NCI-H2029 treated with DMSO at 0.1 percent for 48 hours (cell line): ENCODE results near the gene KCNJ18.
"Not testable (repeated sequence)": the region's sequence is repeated elsewhere in the genome, so short reads cannot be mapped to it uniquely, and the experiment has no call there.

Source experiments
- DNase-seq: peaks from one replicate; lab custom pipeline; 2025; lab: John Stamatoyannopoulos, UW

Gene KCNJ18

GRCh38 chr17:21703891-21704872 lies 11.9 kb downstream of the KCNJ18 start:
- DNase-seq: not testable (repeated sequence)

- no peak for DNase-seq
Measured at GRCh38 chr17:21705021-21705601, 12.8 kb downstream of the KCNJ18 start.

- DNase-seq: not testable (repeated sequence)
Measured at GRCh38 chr17:21705746-21706145, 13.4 kb downstream of the KCNJ18 start.

- not testable (repeated sequence) for DNase-seq
Measured at GRCh38 chr17:21706546-21706945, 14.2 kb downstream of the KCNJ18 start.

- DNase-seq: not testable (repeated sequence)
Measured at GRCh38 chr17:21707131-21707530, 14.8 kb downstream of the KCNJ18 start.

- not testable (repeated sequence) for DNase-seq
Measured at GRCh38 chr17:21707711-21708611, 15.6 kb downstream of the KCNJ18 start.

GRCh38 chr17:21708612-21709535 lies 16.6 kb downstream of the KCNJ18 start:
- not testable (repeated sequence) for DNase-seq

- DNase-seq: not testable (repeated sequence)
Measured at GRCh38 chr17:21709994-21710393, 17.7 kb downstream of the KCNJ18 start.

- not testable (repeated sequence) for DNase-seq
Measured at GRCh38 chr17:21710486-21710885, 18.2 kb downstream of the KCNJ18 start.

- no peak for DNase-seq
Measured at GRCh38 chr17:21711182-21711581, 18.9 kb downstream of the KCNJ18 start.

- DNase-seq: not testable (repeated sequence)
Measured at GRCh38 chr17:21713020-21713419, 20.7 kb downstream of the KCNJ18 start.

- not testable (repeated sequence) for DNase-seq
Measured at GRCh38 chr17:21713631-21714030, 21.3 kb downstream of the KCNJ18 start.

- DNase-seq: not testable (repeated sequence)
Measured at GRCh38 chr17:21714676-21715075, 22.4 kb downstream of the KCNJ18 start.

GRCh38 chr17:21715877-21716276 lies 23.6 kb downstream of the KCNJ18 start:
- not testable (repeated sequence) for DNase-seq

- not testable (repeated sequence) for DNase-seq
Measured at GRCh38 chr17:21718971-21719370, 26.6 kb downstream of the KCNJ18 start.

- not testable (repeated sequence) for DNase-seq
Measured at GRCh38 chr17:21719511-21720226, 27.3 kb downstream of the KCNJ18 start.

- DNase-seq: not testable (repeated sequence)
Measured at GRCh38 chr17:21720566-21720965, 28.2 kb downstream of the KCNJ18 start.

GRCh38 chr17:21722268-21722667 lies 29.9 kb downstream of the KCNJ18 start:
- DNase-seq: not testable (repeated sequence)

- not testable (repeated sequence) for DNase-seq
Measured at GRCh38 chr17:21724216-21725006, 32.1 kb downstream of the KCNJ18 start.
